Brain microvascular endothelial cell (primary cell): ENCODE data around the gene CAPN5.

Experiments
- DNase-seq: peaks from one replicate; pipeline ENCODE4 v3.0.0-alpha.2; 2020
- H3K27ac ChIP-seq: fragments of 250-450 bp; sonication (Bioruptor Pico); 2 replicates; pipeline ENCODE4 v1.5.1; 2020; ENCODE audit warnings: mild to moderate bottlenecking, moderate library complexity
- H3K27me3 ChIP-seq: fragments of 250-450 bp; sonication (Bioruptor Pico); replicated peaks from 2 replicates; pipeline ENCODE4 v1.5.1; 2020; ENCODE audit warnings: mild to moderate bottlenecking
- H3K36me3 ChIP-seq: fragments of 250-450 bp; sonication (Bioruptor Pico); replicated peaks from 2 replicates; pipeline ENCODE4 v1.5.1; 2020; ENCODE audit warnings: mild to moderate bottlenecking
- H3K4me3 ChIP-seq: 2 replicates; pipeline ENCODE4 v1.5.1; 2011; ENCODE audit warnings: low read depth, mild to moderate bottlenecking, control low read depth, low read length, moderate library complexity
- in situ Hi-C: cut with HindIII; loops from 2 replicates; pipeline ENCODE4 v1.10.0; 2017; ENCODE audit warnings: low sequenced_read_pairs, low pct_ligation_motif_present
- TF ChIP-seq, protein P1 (sequence below): IDR thresholded peaks from 2 replicates; pipeline ENCODE4 v1.5.1; 2011; ENCODE audit warnings: low read depth, mild to moderate bottlenecking, moderate library complexity, low read length, control low read depth, inconsistent platforms; ENCODE audit errors: missing control alignments

The CAPN5 gene

GRCh38 chr11:77073328-77074001 lies 6.7 kb downstream of the CAPN5 start:
- Histone ChIP-seq H3K4me3 (no peak overlapping the region), H3K27me3 (no peaks in the 10 kb centered on the region), H3K36me3 (no peaks in the 10 kb centered on the region), H3K27ac (peak overlapping the region; percentile 82)
- peak; percentile 88 for DNase-seq
- in situ Hi-C loops = no loop called here
- TF ChIP-seq, protein P1, sequence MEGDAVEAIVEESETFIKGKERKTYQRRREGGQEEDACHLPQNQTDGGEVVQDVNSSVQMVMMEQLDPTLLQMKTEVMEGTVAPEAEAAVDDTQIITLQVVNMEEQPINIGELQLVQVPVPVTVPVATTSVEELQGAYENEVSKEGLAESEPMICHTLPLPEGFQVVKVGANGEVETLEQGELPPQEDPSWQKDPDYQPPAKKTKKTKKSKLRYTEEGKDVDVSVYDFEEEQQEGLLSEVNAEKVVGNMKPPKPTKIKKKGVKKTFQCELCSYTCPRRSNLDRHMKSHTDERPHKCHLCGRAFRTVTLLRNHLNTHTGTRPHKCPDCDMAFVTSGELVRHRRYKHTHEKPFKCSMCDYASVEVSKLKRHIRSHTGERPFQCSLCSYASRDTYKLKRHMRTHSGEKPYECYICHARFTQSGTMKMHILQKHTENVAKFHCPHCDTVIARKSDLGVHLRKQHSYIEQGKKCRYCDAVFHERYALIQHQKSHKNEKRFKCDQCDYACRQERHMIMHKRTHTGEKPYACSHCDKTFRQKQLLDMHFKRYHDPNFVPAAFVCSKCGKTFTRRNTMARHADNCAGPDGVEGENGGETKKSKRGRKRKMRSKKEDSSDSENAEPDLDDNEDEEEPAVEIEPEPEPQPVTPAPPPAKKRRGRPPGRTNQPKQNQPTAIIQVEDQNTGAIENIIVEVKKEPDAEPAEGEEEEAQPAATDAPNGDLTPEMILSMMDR = peak; percentile 86

GRCh38 chr11:77074205-77074604 lies 7.4 kb downstream of the CAPN5 start:
- H3K36me3 ChIP-seq = no peaks in the 10 kb centered on the region
- no peak for DNase-seq
- TF ChIP-seq, protein P1 = no peak
- in situ Hi-C loops = no loop called here
- no peak overlapping the region for H3K4me3 ChIP-seq
- H3K27ac ChIP-seq = peak overlapping the region; percentile 82
- H3K27me3 ChIP-seq = no peaks in the 10 kb centered on the region

GRCh38 chr11:77074626-77075221 lies 8.0 kb downstream of the CAPN5 start:
- no peak for DNase-seq
- TF ChIP-seq, protein P1 = no peak
- in situ Hi-C loops = no loop called here
- H3K27ac ChIP-seq = no peak overlapping the region
- no peaks in the 10 kb centered on the region for H3K36me3 ChIP-seq
- H3K27me3 ChIP-seq = no peaks in the 10 kb centered on the region
- no peak overlapping the region for H3K4me3 ChIP-seq

- H3K36me3 ChIP-seq = no peaks in the 10 kb centered on the region
- DNase-seq = no peak
- TF ChIP-seq, protein P1 = no peak
- H3K27ac ChIP-seq = no peak overlapping the region
- no peaks in the 10 kb centered on the region for H3K27me3 ChIP-seq
- H3K4me3 ChIP-seq = no peak overlapping the region
- in situ Hi-C loops = no loop called here
These were observed 8.7 kb downstream of the CAPN5 start for GRCh38 chr11:77075425-77075905.

DNA sequence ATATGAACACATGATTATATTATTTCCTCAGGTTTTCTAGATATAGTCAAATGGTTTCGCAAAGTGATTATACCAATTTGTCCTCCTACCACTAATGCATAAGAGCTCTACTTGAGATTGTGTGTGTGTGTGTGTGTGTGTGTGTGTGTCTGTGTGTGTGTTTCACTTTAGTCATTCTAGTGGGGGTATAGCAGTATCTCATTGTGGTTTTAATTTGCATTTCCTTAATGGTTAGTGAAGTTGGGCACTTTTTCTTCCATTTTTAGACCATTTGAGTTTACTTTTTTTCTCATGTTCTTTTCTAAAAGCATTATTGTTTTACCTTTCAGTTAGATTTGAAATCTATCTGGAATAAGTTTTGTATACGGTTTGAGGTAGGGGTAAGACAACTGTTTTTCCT lies 12.9 kb downstream of the CAPN5 start:
- no peaks in the 10 kb centered on the region for H3K27me3 ChIP-seq
- H3K36me3 ChIP-seq = no peaks in the 10 kb centered on the region
- TF ChIP-seq, protein P1 = no peak
- H3K27ac ChIP-seq = no peak overlapping the region
- in situ Hi-C loops = no loop called here
- no peak overlapping the region for H3K4me3 ChIP-seq
- no peak for DNase-seq
